HG03025 (cell line): Measurements from ENCODE around the gene SPINT2.

ENCODE experiments used
- ATAC-seq: cut with Tn5 transposase; IDR thresholded peaks from one replicate; pipeline ENCODE4 v1.9.1; 2021; ENCODE audit warnings: mild to moderate bottlenecking, moderate library complexity; ENCODE audit not compliant: unreplicated experiment, low FRiP score

The SPINT2 gene

GRCh38 chr19:38266981-38267597 is 2.7 kb downstream of the SPINT2 start:
- ATAC-seq = no peak

DNA sequence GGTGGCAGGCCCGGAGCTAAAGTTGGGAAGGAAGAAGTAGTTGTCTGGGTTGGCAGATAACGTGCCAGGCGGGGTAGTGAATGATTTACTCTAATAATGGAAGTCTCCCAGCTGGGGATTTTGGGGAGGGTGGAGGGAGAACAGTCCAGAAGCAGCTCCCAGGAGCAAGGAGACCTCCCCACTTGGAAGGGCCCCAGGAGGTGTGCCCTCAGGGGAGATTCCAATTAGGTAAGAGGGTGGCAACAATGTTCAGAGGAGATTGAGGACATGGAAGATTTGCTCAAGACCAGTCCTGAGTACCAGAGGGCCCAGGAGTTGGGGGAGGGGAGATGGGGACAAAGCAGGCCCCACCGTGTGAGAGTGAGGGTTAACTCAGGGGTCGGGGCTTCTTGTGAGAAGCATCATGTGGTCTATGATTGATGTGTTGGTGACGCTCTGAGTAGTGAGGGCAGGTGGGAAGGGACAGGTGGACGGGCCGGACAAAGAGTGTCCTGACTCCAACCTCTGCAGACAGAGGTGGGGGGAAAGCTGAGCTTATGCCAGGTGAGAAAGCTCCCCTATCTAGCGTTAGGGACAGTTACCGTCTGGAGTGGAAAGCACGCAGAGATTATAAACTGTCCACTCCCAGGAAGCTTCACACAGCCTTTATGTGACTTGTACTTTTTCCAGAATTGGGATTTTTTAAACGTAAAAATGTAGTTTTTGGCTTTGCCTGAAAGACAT is 3.5 kb downstream of the SPINT2 start:
- ATAC-seq = no peak

GRCh38 chr19:38268539-38268938 is 4.2 kb downstream of the SPINT2 start:
- no peak for ATAC-seq

DNA sequence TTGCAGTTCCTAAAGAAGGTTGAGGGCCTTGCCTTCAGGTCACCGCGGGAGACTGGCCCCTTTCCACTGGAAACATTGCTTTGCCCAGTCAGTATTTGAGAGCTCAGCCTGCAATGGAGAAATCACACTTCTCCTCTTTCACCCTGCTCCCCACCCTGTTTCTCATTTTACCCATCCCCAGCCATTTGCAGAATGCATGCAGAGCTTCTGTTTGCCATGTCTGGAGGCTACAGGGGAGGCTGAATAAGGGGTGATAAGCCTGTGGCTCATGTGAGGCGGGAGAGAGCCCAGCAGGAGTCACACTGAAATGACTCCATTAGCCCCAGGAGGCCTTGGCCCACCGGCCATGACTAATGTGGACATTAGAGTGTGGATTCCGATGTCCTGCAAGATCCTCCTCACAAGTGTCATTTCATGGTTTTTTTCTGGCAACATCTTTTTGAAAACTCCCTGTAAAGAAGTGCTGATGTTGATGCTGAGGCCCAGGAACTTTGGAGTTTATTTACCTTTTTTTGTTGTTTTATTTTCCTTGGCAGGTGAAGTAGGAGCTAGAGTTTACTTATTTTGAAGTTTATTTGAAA is 6.3 kb downstream of the SPINT2 start:
- no peak for ATAC-seq

DNA sequence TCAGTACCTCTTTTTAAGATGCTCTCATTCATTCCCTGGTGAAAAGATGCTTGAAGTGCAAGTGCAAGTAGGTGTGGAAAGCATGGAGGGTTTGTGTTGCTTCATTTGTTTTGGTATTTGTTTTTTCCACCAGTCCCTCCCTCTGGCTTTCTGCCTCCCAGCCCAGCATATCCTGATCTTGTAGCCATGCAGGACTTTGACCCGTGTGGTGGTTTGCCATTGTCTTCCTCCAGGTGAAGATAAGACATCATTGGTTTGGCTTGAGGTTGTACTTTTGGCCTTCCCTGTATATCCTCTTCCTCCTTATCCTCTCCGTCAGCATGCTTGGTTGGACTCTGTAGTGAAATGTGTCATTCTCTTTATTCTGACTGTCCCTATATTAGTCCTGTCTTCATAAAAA is 9.1 kb downstream of the SPINT2 start:
- no peak for ATAC-seq

GRCh38 chr19:38274739-38275138 is 10.4 kb downstream of the SPINT2 start:
- ATAC-seq = no peak

DNA sequence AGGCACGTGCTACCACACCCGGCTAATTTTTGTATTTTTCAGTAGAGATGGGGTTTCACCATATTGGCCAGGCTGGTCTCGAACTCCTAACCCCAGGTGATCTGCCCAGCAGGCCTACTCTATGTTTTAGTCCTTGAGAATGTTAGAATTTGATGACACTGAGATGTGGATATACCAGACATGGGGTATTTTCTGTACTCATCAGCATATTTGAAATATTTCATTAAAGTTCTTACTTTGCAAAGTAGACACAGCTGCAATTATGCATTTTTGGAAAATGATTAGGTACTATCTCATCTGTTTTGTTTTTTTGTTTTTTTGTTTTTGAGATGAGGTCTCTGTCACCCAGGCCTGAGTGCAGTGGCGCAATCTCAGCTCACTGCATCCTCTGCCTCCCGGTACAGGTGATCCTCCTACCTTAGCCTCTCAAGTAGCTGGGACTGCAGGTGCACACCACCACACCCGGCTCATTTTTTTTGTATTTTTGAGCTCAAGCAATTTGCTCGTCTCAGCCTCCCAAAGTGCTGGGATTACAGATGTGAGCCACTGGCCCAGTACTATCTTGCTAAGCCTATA is 12.7 kb downstream of the SPINT2 start:
- ATAC-seq = no peak

- ATAC-seq = no peak
Observed at GRCh38 chr19:38277549-38277948, 13.2 kb downstream of the SPINT2 start.

- ATAC-seq = no peak
Observed at GRCh38 chr19:38277969-38278680, 13.8 kb downstream of the SPINT2 start.

GRCh38 chr19:38278751-38279150 is 14.4 kb downstream of the SPINT2 start:
- no peak for ATAC-seq

- no peak for ATAC-seq
Observed at GRCh38 chr19:38280030-38280921, 15.9 kb downstream of the SPINT2 start.

GRCh38 chr19:38281811-38282566 is 17.6 kb downstream of the SPINT2 start:
- ATAC-seq = no peak

DNA sequence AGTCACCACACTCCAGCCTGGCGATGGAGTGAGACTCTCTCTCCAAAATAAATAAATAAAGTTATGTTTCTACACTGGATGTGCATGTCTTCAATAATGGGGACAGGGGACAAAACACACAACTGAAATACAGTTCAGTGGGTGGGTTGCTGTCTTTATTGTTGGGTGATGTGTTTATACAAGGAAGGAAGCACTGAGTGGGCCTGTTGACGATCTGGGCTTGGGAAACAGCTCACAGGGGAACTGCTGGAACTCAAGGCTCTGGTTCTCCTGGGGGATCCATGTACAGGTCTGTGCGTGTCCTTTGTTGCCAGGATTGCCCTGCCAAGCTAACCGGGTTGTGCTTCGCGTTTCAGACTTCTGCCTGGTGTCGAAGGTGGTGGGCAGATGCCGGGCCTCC is 18.9 kb downstream of the SPINT2 start:
- ATAC-seq = no peak

- ATAC-seq = no peak
Observed at GRCh38 chr19:38284422-38284821, 20.0 kb downstream of the SPINT2 start.

DNA sequence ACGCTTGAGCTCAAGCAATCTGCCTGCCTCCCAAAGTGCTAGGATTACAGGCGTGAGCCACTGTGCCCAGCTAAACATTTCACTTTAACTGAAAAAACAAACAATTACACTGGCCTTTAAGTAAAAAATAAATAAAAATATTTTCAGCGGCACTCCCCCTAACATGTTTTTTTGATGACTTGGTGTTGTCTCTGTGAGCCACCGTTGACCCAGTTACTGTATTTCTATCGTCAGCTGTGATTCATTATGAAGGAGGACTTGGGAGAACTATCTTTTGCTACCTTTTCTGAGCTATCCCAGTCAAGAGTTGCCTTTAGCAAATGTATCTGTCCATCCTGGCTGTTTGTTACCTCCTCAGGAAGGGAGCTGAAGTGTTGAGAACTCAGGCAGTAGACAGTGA is 21.2 kb downstream of the SPINT2 start:
- ATAC-seq = no peak

- no peak for ATAC-seq
Observed at GRCh38 chr19:38287604-38288003, 23.2 kb downstream of the SPINT2 start.

DNA sequence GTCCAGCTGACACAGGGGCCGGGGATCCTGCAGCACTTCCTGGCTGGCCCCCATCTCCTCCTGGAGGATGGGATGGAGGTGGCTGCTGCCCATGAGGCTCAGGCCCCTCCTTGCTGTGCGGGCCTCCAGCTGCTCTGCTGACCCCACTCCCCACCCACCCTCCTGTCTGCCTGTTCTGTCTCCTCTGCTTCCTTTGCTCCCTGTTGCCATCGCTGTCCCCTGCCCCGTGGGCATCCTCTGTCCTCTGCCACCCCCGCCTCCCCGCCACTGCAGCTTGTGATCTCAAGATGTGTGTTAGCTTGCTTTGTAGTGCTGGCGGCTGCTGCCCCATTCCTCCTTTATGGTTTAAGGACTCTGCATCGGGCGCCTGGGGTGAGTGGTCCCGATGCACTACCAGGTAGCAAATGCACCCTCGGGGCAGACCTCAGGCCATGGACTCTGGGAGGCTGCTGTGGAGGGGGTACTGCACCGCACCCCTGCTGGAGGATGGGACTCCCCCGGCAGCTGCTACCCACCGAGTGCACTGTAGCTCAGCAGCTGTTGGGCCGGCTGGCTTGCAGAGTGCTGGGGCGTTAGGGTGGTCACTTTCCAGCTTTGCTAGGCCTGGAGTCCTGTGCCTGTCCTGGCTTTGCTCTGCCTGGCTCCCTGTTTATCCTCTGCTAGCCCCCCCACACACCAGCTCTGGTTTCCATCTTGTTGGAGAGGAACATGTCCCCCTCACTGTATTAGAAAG is 23.9 kb downstream of the SPINT2 start:
- no peak for ATAC-seq

DNA sequence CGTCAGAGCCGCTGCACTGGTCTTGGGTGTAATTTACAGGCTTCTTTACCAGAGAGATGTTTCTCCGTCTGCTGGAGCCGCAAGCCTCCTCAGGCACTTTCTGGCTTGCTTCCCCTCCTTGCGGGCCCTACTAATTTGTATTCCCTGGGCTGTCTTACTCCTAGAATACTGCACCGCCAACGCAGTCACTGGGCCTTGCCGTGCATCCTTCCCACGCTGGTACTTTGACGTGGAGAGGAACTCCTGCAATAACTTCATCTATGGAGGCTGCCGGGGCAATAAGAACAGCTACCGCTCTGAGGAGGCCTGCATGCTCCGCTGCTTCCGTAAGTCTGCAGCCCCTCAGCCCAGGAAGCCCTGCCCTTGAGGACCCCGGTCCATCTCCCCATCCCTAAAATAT is 25.6 kb downstream of the SPINT2 start:
- ATAC-seq = no peak
